ENCODE data around the gene CALD1. TPM values are rescaled to one million over a fixed set of nuclear protein-coding genes. Genes with fewer than 3 reads are reported as not detected.
A peak's percentile ranks its signal among the peaks of the same experiment; 100 is the strongest.

Gene CALD1
- total and polyA plus RNA-seq, 8 donors, result 146 to 1,007 (median 302) TPM

DNA sequence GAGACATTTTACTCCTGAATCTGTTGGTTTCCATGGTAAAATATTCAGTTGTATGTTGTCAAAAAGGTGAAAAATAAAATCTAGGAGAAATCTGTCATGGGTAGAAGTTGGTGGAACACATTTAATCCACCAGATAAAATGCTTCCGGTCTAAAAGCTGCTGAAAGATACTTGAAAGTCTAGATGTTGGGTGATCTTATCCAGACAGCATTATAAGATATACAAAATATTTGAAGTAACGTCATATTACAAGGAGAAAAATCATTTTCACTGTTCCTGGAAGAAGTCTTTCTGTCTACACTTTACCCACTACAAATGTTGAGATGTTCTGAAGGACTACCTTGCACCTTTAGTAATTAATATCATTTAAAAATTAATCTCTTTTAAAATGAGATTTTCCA, 40.9 kb downstream of the CALD1 start:
- DNase-seq, result peak in 1 of 2 donors; percentile 44
- intact Hi-C loops (cut with DNase I; ENCODE audit: low total_unique reads), result no loop called here
- TF ChIP-seq POLR2A (IDR thresholded peaks at IDR 0.05) (no peak), POLR2AphosphoS5 (IDR thresholded peaks at IDR 0.05) (peak in 1 of 3 donors; percentile 65)
- peak overlapping the region in 3 of 5 donors; percentile 27 to 79 (median 44) for H3K27ac ChIP-seq
- peaks cover 0 to 20% (median 5%) of the 10 kb centered on the region in 4 donors for H3K4me1 ChIP-seq
- no peaks in the 10 kb centered on the region for H3K36me3 ChIP-seq
- no peaks in the 10 kb centered on the region for H3K9me3 ChIP-seq
- H3K27me3 ChIP-seq, result no peaks in the 10 kb centered on the region
- H3K4me3 ChIP-seq, result no peak overlapping the region
- WGBS, 5 donors, result 69 to 84% (median 75%) methylated on average over 2 of the region's 2 CpGs

- peaks cover 0 to 18% (median 7%) of the 10 kb centered on the region in 4 donors for H3K4me1 ChIP-seq
- no peaks in the 10 kb centered on the region for H3K27me3 ChIP-seq
- no peak for DNase-seq
- no peaks in the 10 kb centered on the region for H3K36me3 ChIP-seq
- whole genome bisulfite sequencing, 5 donors, result 75 to 87% (median 82%) methylated on average over 3 of the region's 3 CpGs
- no peak overlapping the region for H3K4me3 ChIP-seq
- intact Hi-C loops (cut with DNase I; ENCODE audit: low total_unique reads), result no loop called here
- no peaks in the 10 kb centered on the region for H3K9me3 ChIP-seq
- H3K27ac ChIP-seq, result peak overlapping the region in 2 of 5 donors; percentile 27 to 79
- TF ChIP-seq POLR2AphosphoS5 (IDR thresholded peaks at IDR 0.05) (no peak), POLR2A (IDR thresholded peaks at IDR 0.05) (no peak), EP300 (IDR thresholded peaks at IDR 0.05) (no peak)
- TF ChIP-seq, protein P1, sequence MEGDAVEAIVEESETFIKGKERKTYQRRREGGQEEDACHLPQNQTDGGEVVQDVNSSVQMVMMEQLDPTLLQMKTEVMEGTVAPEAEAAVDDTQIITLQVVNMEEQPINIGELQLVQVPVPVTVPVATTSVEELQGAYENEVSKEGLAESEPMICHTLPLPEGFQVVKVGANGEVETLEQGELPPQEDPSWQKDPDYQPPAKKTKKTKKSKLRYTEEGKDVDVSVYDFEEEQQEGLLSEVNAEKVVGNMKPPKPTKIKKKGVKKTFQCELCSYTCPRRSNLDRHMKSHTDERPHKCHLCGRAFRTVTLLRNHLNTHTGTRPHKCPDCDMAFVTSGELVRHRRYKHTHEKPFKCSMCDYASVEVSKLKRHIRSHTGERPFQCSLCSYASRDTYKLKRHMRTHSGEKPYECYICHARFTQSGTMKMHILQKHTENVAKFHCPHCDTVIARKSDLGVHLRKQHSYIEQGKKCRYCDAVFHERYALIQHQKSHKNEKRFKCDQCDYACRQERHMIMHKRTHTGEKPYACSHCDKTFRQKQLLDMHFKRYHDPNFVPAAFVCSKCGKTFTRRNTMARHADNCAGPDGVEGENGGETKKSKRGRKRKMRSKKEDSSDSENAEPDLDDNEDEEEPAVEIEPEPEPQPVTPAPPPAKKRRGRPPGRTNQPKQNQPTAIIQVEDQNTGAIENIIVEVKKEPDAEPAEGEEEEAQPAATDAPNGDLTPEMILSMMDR (IDR thresholded peaks at IDR 0.05), result no peak
Observed at GRCh38 chr7:134820778-134821177, 41.3 kb downstream of the CALD1 start.

DNA sequence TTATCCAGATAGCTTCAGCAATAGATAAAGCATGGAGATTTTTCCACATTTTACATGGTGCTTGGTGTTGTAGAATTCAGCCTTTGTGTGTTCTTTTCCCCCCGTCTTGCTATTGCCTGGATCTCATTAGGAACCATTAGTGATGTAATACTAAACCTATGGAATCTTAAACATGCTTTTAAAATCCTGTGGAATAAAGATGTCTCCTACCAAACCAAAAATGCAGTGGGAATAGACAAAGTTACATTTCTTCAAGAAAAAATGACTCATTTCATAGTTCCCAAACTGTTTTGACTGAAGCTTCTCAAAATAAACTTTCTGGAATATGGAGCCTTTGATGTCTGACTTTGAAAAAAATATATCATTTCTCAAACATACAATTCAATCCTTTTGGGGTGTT, 44.0 kb downstream of the CALD1 start:
- Histone ChIP-seq H3K27me3 (no peaks in the 10 kb centered on the region), H3K9me3 (no peaks in the 10 kb centered on the region), H3K36me3 (no peaks in the 10 kb centered on the region), H3K4me3 (no peak overlapping the region), H3K4me1 (peaks cover 0 to 30% (median 13%) of the 10 kb centered on the region in 4 donors), H3K27ac (peak overlapping the region in 3 of 5 donors; percentile 72 to 89 (median 75))
- intact Hi-C loops (cut with DNase I; ENCODE audit: low total_unique reads), result no loop called here
- TF ChIP-seq POLR2A (IDR thresholded peaks at IDR 0.05), result no peak
- TF ChIP-seq, protein P1 (IDR thresholded peaks at IDR 0.05), result no peak
- no peak for TF ChIP-seq EP300 (IDR thresholded peaks at IDR 0.05)
- no peak for TF ChIP-seq POLR2AphosphoS5 (IDR thresholded peaks at IDR 0.05)
- DNase-seq, result no peak
- WGBS, 5 donors, result 78 to 94% (median 87%) methylated on average over 1 of the region's 1 CpG

DNA sequence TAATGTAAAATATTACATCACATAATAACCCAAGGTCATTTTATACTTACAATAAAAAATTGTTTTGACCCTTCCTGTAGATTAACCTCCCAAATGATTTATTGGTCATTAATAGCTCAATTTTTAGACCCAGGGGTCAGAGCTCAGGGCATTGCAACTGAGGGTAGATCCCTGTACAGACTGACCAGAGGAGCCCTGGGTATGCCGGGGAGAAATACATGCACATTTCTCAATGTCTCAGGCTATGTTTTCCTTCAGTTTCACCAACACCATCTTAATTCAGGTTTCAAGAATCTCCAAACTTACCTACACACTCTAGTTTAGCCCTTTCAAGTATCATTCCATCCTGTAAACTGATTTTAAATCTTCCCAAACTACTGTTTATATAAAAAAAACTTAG, 46.2 kb downstream of the CALD1 start:
- Histone ChIP-seq H3K27me3 (no peaks in the 10 kb centered on the region), H3K4me1 (peaks cover 0 to 46% (median 17%) of the 10 kb centered on the region in 4 donors), H3K4me3 (no peak overlapping the region), H3K27ac (peak overlapping the region in 4 of 5 donors; percentile 72 to 89 (median 74)), H3K36me3 (no peaks in the 10 kb centered on the region), H3K9me3 (no peaks in the 10 kb centered on the region)
- DNase-seq, result no peak
- TF ChIP-seq POLR2AphosphoS5 (IDR thresholded peaks at IDR 0.05) (no peak), EP300 (IDR thresholded peaks at IDR 0.05) (no peak), POLR2A (IDR thresholded peaks at IDR 0.05) (no peak)
- TF ChIP-seq, protein P1 (IDR thresholded peaks at IDR 0.05), result no peak
- WGBS, 5 donors, result 71 to 100% (median 87%) methylated on average over 1 of the region's 1 CpG
- intact Hi-C loops (cut with DNase I; ENCODE audit: low total_unique reads), result no loop called here

GRCh38 chr7:134826105-134826504, 46.7 kb downstream of the CALD1 start:
- TF ChIP-seq, protein P1 (IDR thresholded peaks at IDR 0.05), result no peak
- no peak for TF ChIP-seq EP300 (IDR thresholded peaks at IDR 0.05)
- TF ChIP-seq POLR2A (IDR thresholded peaks at IDR 0.05), result no peak
- peak in 1 of 3 donors; percentile 20 for TF ChIP-seq POLR2AphosphoS5 (IDR thresholded peaks at IDR 0.05)
- peak in 1 of 2 donors; percentile 44 for DNase-seq
- no peaks in the 10 kb centered on the region for H3K27me3 ChIP-seq
- no peak overlapping the region for H3K4me3 ChIP-seq
- no peaks in the 10 kb centered on the region for H3K9me3 ChIP-seq
- no peaks in the 10 kb centered on the region for H3K36me3 ChIP-seq
- peaks cover 0 to 48% (median 17%) of the 10 kb centered on the region in 4 donors for H3K4me1 ChIP-seq
- intact Hi-C loops (cut with DNase I; ENCODE audit: low total_unique reads), result no loop called here
- H3K27ac ChIP-seq, result peak overlapping the region in 4 of 5 donors; percentile 72 to 89 (median 74)
- WGBS, 5 donors, result 58 to 75% (median 67%) methylated on average over 4 of the region's 4 CpGs

Data from stomach (tissue), 9 donors.